Activated CD4-positive, alpha-beta T cell treated with anti-CD3 and anti-CD28 coated beads, Interleukin-2, amount 10 ng/mL, durations not matched to agents 7 days and 5 days (primary cell): ENCODE measurements around the gene STXBP3. TPM values are rescaled to one million over a fixed set of nuclear protein-coding genes. Genes with fewer than 3 reads are reported as not detected.
A peak's percentile ranks its signal among the peaks of the same experiment; 100 is the strongest.
"Not testable (repeated sequence)": the region's sequence is repeated elsewhere in the genome, so short reads cannot be mapped to it uniquely, and the experiment has no call there.

Source experiments
- CTCF ChIA-PET: fragments of 350-600 bp; sonication (Branson Sonifier 250); formaldehyde crosslinking; loops from one replicate; lab custom pipeline; 2021; ENCODE audit warnings: antibody characterized with exemption; lab: Charles Lee
- POLR2A ChIA-PET: fragments of 350-600 bp; sonication (Branson Sonifier 250); formaldehyde crosslinking; loops from one replicate; lab custom pipeline; 2021; ENCODE audit warnings: antibody characterized with exemption; lab: Charles Lee
- DNase-seq: peaks from one replicate; pipeline ENCODE4 v3.0.0-alpha.2; 2020
- H3K27ac Mint-ChIP-seq: one replicate; pipeline ENCODE4 v1.8.0; 2021; ENCODE audit warnings: mild to moderate bottlenecking, moderate library complexity, mixed read lengths
- H3K27me3 Mint-ChIP-seq: one replicate; pipeline ENCODE4 v1.8.0; 2021; ENCODE audit warnings: mixed read lengths
- H3K36me3 Mint-ChIP-seq: one replicate; pipeline ENCODE4 v1.8.0; 2021; ENCODE audit warnings: low read depth, mixed read lengths
- H3K4me1 Mint-ChIP-seq: one replicate; pipeline ENCODE4 v1.8.0; 2021; ENCODE audit warnings: mixed read lengths
- H3K4me3 Mint-ChIP-seq: one replicate; pipeline ENCODE4 v1.8.0; 2021; ENCODE audit warnings: mild to moderate bottlenecking, moderate library complexity, mixed read lengths
- H3K9me3 Mint-ChIP-seq: one replicate; pipeline ENCODE4 v1.8.0; 2021; ENCODE audit warnings: mixed read lengths
- total RNA-seq, 2 experiments: library from RNA; stranded (reverse); gene quantifications; one replicate each; pipeline ENCODE4 v1.2.3, GENCODE V29; 2021

The STXBP3 gene
- 10 to 100 TPM; 49.8 to 55.3 TPM for total RNA-seq

GRCh38 chr1:108746382-108747170 lies at the start of gene STXBP3:
TSS of gene STXBP3 (plus strand) at chr1:108746674. CDS start at chr1:108746738, 64 bp downstream.
- peak within 1 kb of the TSS; percentile 98 for H3K4me3 Mint-ChIP-seq
- ChIA-PET CTCF (no interaction called here), POLR2A (interaction anchor here (1.0 kb wide), 1 partner anchor 54 kb away, joined by 4 read pairs; no protein-coding TSS in a partner anchor)
- DNase-seq = peak; percentile 99
- H3K27me3 Mint-ChIP-seq = peaks cover 3% of the 10 kb centered on the region
- H3K36me3 Mint-ChIP-seq = peaks cover 24% of the 10 kb centered on the region
- peak within 1 kb of the TSS; percentile 98 for H3K27ac Mint-ChIP-seq
- H3K4me1 Mint-ChIP-seq = peaks cover 30% of the 10 kb centered on the region
- H3K9me3 Mint-ChIP-seq = no peaks in the 10 kb centered on the region

- POLR2A ChIA-PET = no interaction called here
These were observed 46.8 kb upstream of the STXBP3 start for GRCh38 chr1:108699375-108700332.

GRCh38 chr1:108701176-108701849 lies 45.2 kb upstream of the STXBP3 start:
- H3K27ac Mint-ChIP-seq = peak overlapping the region; percentile 25
- H3K4me3 Mint-ChIP-seq = no peak overlapping the region
- H3K4me1 Mint-ChIP-seq = peaks cover 72% of the 10 kb centered on the region
- no peaks in the 10 kb centered on the region for H3K9me3 Mint-ChIP-seq
- no peaks in the 10 kb centered on the region for H3K27me3 Mint-ChIP-seq
- DNase-seq = no peak
- CTCF ChIA-PET = interaction anchor here (0.5 to 4.4 kb wide), 2 partner anchors 9 to 399 kb away, joined by 4 to 14 read pairs; partner anchors contain the start of gene PRPF38B
- POLR2A ChIA-PET = no interaction called here
- peaks cover 58% of the 10 kb centered on the region for H3K36me3 Mint-ChIP-seq

More at GRCh38 chr1:108699375-108700332, 46.8 kb upstream of the STXBP3 start:
- H3K9me3 Mint-ChIP-seq = no peaks in the 10 kb centered on the region
- peak overlapping the region; percentile 83 for H3K27ac Mint-ChIP-seq
- peaks cover 74% of the 10 kb centered on the region for H3K4me1 Mint-ChIP-seq
- DNase-seq = no peak
- H3K27me3 Mint-ChIP-seq = no peaks in the 10 kb centered on the region
- CTCF ChIA-PET = no interaction called here
- peaks cover 71% of the 10 kb centered on the region for H3K36me3 Mint-ChIP-seq
- H3K4me3 Mint-ChIP-seq = peak overlapping the region; percentile 57

- peak overlapping the region; percentile 25 for H3K27ac Mint-ChIP-seq
- peaks cover 66% of the 10 kb centered on the region for H3K4me1 Mint-ChIP-seq
These were observed 44.4 kb upstream of the STXBP3 start for GRCh38 chr1:108702109-108702508.

GRCh38 chr1:108703939-108704338 lies 42.5 kb upstream of the STXBP3 start:
- Mint-ChIP-seq H3K4me3 (peak overlapping the region; percentile 54), H3K9me3 (no peaks in the 10 kb centered on the region), H3K36me3 (peaks cover 34% of the 10 kb centered on the region), H3K27me3 (no peaks in the 10 kb centered on the region), H3K27ac (peak overlapping the region; percentile 89), H3K4me1 (peaks cover 56% of the 10 kb centered on the region)
- ChIA-PET CTCF (interaction anchor here (1.6 to 4.4 kb wide), 3 partner anchors 12 to 34 kb away, joined by 3 to 14 read pairs (median 6); partner anchors contain the start of gene PRPF38B), POLR2A (no interaction called here)
- no peak for DNase-seq

More at GRCh38 chr1:108702109-108702508, 44.4 kb upstream of the STXBP3 start:
- H3K27me3 Mint-ChIP-seq, POLR2A ChIA-PET, H3K9me3 Mint-ChIP-seq, DNase-seq, H3K4me3 Mint-ChIP-seq: not testable (repeated sequence)
- H3K36me3 Mint-ChIP-seq = peaks cover 51% of the 10 kb centered on the region
- CTCF ChIA-PET = interaction anchor here (4.4 kb wide), 1 partner anchor 10 kb away, joined by 14 read pairs; the partner anchor contains the start of gene PRPF38B

GRCh38 chr1:108704496-108704895 lies 42.0 kb upstream of the STXBP3 start:
- Mint-ChIP-seq H3K4me1 (peaks cover 55% of the 10 kb centered on the region), H3K27ac (peak overlapping the region; percentile 89), H3K27me3 (no peaks in the 10 kb centered on the region), H3K4me3 (no peak overlapping the region), H3K36me3 (peaks cover 29% of the 10 kb centered on the region), H3K9me3 (no peaks in the 10 kb centered on the region)
- ChIA-PET POLR2A (interaction anchor here (0.5 to 1.1 kb wide), 2 partner anchors 11 to 259 kb away, joined by 3 to 5 read pairs; partner anchors contain the start of gene CLCC1), CTCF (interaction anchor here (1.6 to 4.4 kb wide), 3 partner anchors 12 to 35 kb away, joined by 3 to 14 read pairs (median 6); partner anchors contain the start of gene PRPF38B)
- DNase-seq = no peak

- H3K9me3 Mint-ChIP-seq = no peaks in the 10 kb centered on the region
- no peaks in the 10 kb centered on the region for H3K27me3 Mint-ChIP-seq
- ChIA-PET CTCF (no interaction called here), POLR2A (no interaction called here)
- DNase-seq = no peak
- no peak overlapping the region for H3K27ac Mint-ChIP-seq
- peaks cover 10% of the 10 kb centered on the region for H3K36me3 Mint-ChIP-seq
- peaks cover 52% of the 10 kb centered on the region for H3K4me1 Mint-ChIP-seq
- no peak overlapping the region for H3K4me3 Mint-ChIP-seq
These were observed 39.8 kb upstream of the STXBP3 start for GRCh38 chr1:108706643-108707042.

GRCh38 chr1:108708691-108709660 lies 37.5 kb upstream of the STXBP3 start:
- Mint-ChIP-seq H3K4me1 (peaks cover 32% of the 10 kb centered on the region), H3K9me3 (no peaks in the 10 kb centered on the region), H3K36me3 (no peaks in the 10 kb centered on the region), H3K4me3 (no peak overlapping the region), H3K27ac (no peak overlapping the region), H3K27me3 (peaks cover 10% of the 10 kb centered on the region)
- DNase-seq = peak; percentile 62
- ChIA-PET POLR2A (no interaction called here), CTCF (interaction anchor here (0.8 to 2.4 kb wide), 7 partner anchors 10 to 66 kb away, joined by 3 to 10 read pairs (median 4); partner anchors contain the start of genes HENMT1 and PRPF38B)

GRCh38 chr1:108712606-108713150 lies 33.8 kb upstream of the STXBP3 start, which contains the start of gene FNDC7:
TSS of gene FNDC7 (plus strand) at chr1:108712908. CDS start at chr1:108712934, 26 bp downstream.
- ChIA-PET CTCF (no interaction called here), POLR2A (no interaction called here)
- Mint-ChIP-seq H3K36me3 (no peaks in the 10 kb centered on the region), H3K4me1 (peaks cover 15% of the 10 kb centered on the region), H3K27ac (no peak within 1 kb of the TSS), H3K27me3 (peaks cover 14% of the 10 kb centered on the region), H3K4me3 (no peak within 1 kb of the TSS), H3K9me3 (no peaks in the 10 kb centered on the region)
- DNase-seq = no peak

- Mint-ChIP-seq H3K27me3 (peaks cover 17% of the 10 kb centered on the region), H3K9me3 (no peaks in the 10 kb centered on the region), H3K27ac (no peak overlapping the region), H3K4me3 (no peak overlapping the region), H3K36me3 (no peaks in the 10 kb centered on the region), H3K4me1 (no peaks in the 10 kb centered on the region)
- ChIA-PET CTCF (interaction anchor here (1.9 kb wide), 1 partner anchor 23 kb away, joined by 6 read pairs; the partner anchor contains the start of gene PRPF38B), POLR2A (no interaction called here)
- DNase-seq = no peak
These were observed 30.5 kb upstream of the STXBP3 start for GRCh38 chr1:108715932-108716331.
